Measurements from ENCODE around the gene ITSN2. TPM values are rescaled to one million over a fixed set of nuclear protein-coding genes. Genes with fewer than 3 reads are reported as not detected.

ITSN2 gene
- total RNA-seq, 1 donor from 2014 or later: 52.9 TPM

- DNase-seq (ENCODE audit: low spot score): no peak
- Mint-ChIP-seq H3K9me3 (peaks cover 3% of the 10 kb centered on the region), H3K36me3 (ENCODE audit: low read depth) (no peaks in the 10 kb centered on the region), H3K27me3 (ENCODE audit: insufficient read depth) (peaks cover 11% of the 10 kb centered on the region), H3K27ac (no peak overlapping the region), H3K4me1 (ENCODE audit: low read depth) (no peaks in the 10 kb centered on the region), H3K4me3 (no peak overlapping the region)
- intact Hi-C loops (cut with micrococcal nuclease): no loop called here
Measured at GRCh38 chr2:24163601-24164000, 196.7 kb downstream of the ITSN2 start.

GRCh38 chr2:24163186-24163585, 197.2 kb downstream of the ITSN2 start:
- H3K27me3 Mint-ChIP-seq (ENCODE audit: insufficient read depth): peaks cover 11% of the 10 kb centered on the region
- no peaks in the 10 kb centered on the region for H3K4me1 Mint-ChIP-seq (ENCODE audit: low read depth)
- DNase-seq (ENCODE audit: low spot score): no peak
- no peaks in the 10 kb centered on the region for H3K36me3 Mint-ChIP-seq (ENCODE audit: low read depth)
- peaks cover 3% of the 10 kb centered on the region for H3K9me3 Mint-ChIP-seq
- intact Hi-C loops (cut with micrococcal nuclease): no loop called here
- no peak overlapping the region for H3K27ac Mint-ChIP-seq
- no peak overlapping the region for H3K4me3 Mint-ChIP-seq

- H3K4me1 Mint-ChIP-seq (ENCODE audit: low read depth): no peaks in the 10 kb centered on the region
- no peak for DNase-seq (ENCODE audit: low spot score)
- H3K4me3 Mint-ChIP-seq: no peak overlapping the region
- H3K9me3 Mint-ChIP-seq: peaks cover 3% of the 10 kb centered on the region
- no peak overlapping the region for H3K27ac Mint-ChIP-seq
- no peaks in the 10 kb centered on the region for H3K36me3 Mint-ChIP-seq (ENCODE audit: low read depth)
- peaks cover 11% of the 10 kb centered on the region for H3K27me3 Mint-ChIP-seq (ENCODE audit: insufficient read depth)
- intact Hi-C loops (cut with micrococcal nuclease): no loop called here
Measured at GRCh38 chr2:24162494-24162893, 197.8 kb downstream of the ITSN2 start.

GRCh38 chr2:24160761-24161160, 199.6 kb downstream of the ITSN2 start:
- intact Hi-C loops (cut with micrococcal nuclease): no loop called here
- Mint-ChIP-seq H3K27me3 (ENCODE audit: insufficient read depth) (peaks cover 8% of the 10 kb centered on the region), H3K9me3 (peaks cover 3% of the 10 kb centered on the region), H3K4me3 (no peak overlapping the region), H3K36me3 (ENCODE audit: low read depth) (no peaks in the 10 kb centered on the region), H3K27ac (no peak overlapping the region), H3K4me1 (ENCODE audit: low read depth) (no peaks in the 10 kb centered on the region)
- no peak for DNase-seq (ENCODE audit: low spot score)

- intact Hi-C loops (cut with micrococcal nuclease): no loop called here
Measured at GRCh38 chr2:24159708-24160107, 200.6 kb downstream of the ITSN2 start.

GRCh38 chr2:24158131-24158530, 202.2 kb downstream of the ITSN2 start:
- intact Hi-C loops (cut with micrococcal nuclease): no loop called here
- H3K9me3 Mint-ChIP-seq: peaks cover 3% of the 10 kb centered on the region
- no peak overlapping the region for H3K4me3 Mint-ChIP-seq

More at GRCh38 chr2:24159708-24160107, 200.6 kb downstream of the ITSN2 start:
- Mint-ChIP-seq H3K4me1 (ENCODE audit: low read depth) (no peaks in the 10 kb centered on the region), H3K27ac (no peak overlapping the region), H3K9me3 (peaks cover 3% of the 10 kb centered on the region), H3K4me3 (no peak overlapping the region), H3K27me3 (ENCODE audit: insufficient read depth) (peaks cover 8% of the 10 kb centered on the region), H3K36me3 (ENCODE audit: low read depth) (no peaks in the 10 kb centered on the region)
- DNase-seq (ENCODE audit: low spot score): no peak

GRCh38 chr2:24153478-24153877, 206.9 kb downstream of the ITSN2 start:
- Mint-ChIP-seq H3K4me3 (no peak overlapping the region), H3K27ac (no peak overlapping the region), H3K27me3 (ENCODE audit: insufficient read depth) (peaks cover 2% of the 10 kb centered on the region), H3K36me3 (ENCODE audit: low read depth) (no peaks in the 10 kb centered on the region), H3K4me1 (ENCODE audit: low read depth) (no peaks in the 10 kb centered on the region), H3K9me3 (peaks cover 7% of the 10 kb centered on the region)
- intact Hi-C loops (cut with micrococcal nuclease): no loop called here
- no peak for DNase-seq (ENCODE audit: low spot score)

More at GRCh38 chr2:24158131-24158530, 202.2 kb downstream of the ITSN2 start:
- H3K27ac Mint-ChIP-seq: no peak overlapping the region
- no peaks in the 10 kb centered on the region for H3K4me1 Mint-ChIP-seq (ENCODE audit: low read depth)
- H3K27me3 Mint-ChIP-seq (ENCODE audit: insufficient read depth): peaks cover 8% of the 10 kb centered on the region
- no peaks in the 10 kb centered on the region for H3K36me3 Mint-ChIP-seq (ENCODE audit: low read depth)
- DNase-seq (ENCODE audit: low spot score): no peak

Other genes starting within 250 kb of the ITSN2 start
- gene PFN4, start 237.2 kb downstream of the ITSN2 start, total RNA-seq: not detected in 2 replicates
- gene FAM228B, start 237.1 kb downstream of the ITSN2 start, total RNA-seq: 3.1 and 4.8 TPM in 2 replicates
- not detected in 2 replicates for gene FAM228A, start 185.5 kb downstream of the ITSN2 start, total RNA-seq
- 28.7 and 30.0 TPM in 2 replicates for gene NCOA1, start 130.7 kb upstream of the ITSN2 start, total RNA-seq